A549 (cell line): ENCODE data around the gene FOXS1.
"Not testable (repeated sequence)": the region's sequence is repeated elsewhere in the genome, so short reads cannot be mapped to it uniquely, and the experiment has no call there.

Experiments used
- EP300 ChIP-seq, 2 experiments: fragments of >200 bp; sonication (Bioruptor Twin); formaldehyde crosslinking; IDR thresholded peaks; 2 replicates in 1 of 2; 3 replicates in 1 of 2; pipeline ENCODE4 v1.6.1; 2016 to 2017
- JUNB ChIP-seq: fragments of >200 bp; sonication (Bioruptor Twin); formaldehyde crosslinking; IDR thresholded peaks from 2 replicates; pipeline ENCODE4 v1.6.1; 2016
- MYC ChIP-seq: IDR thresholded peaks from 2 replicates; pipeline ENCODE4 v1.6.1; 2012; ENCODE audit warnings: mild to moderate bottlenecking, inconsistent platforms, low read length, improper control_type of control experiment, borderline replicate concordance
- TF ChIP-seq, protein P1 (sequence below): fragments of >200 bp; sonication (Bioruptor Twin); formaldehyde crosslinking; IDR thresholded peaks from 3 replicates; pipeline ENCODE4 v1.5.1; 2016

GRCh38 chr20:31814142-31814541 lies 31.3 kb downstream of the FOXS1 start:
- TF ChIP-seq MYC; EP300 (IDR thresholded peaks at IDR 0.05); JUNB: not testable (repeated sequence)
- TF ChIP-seq, protein P1, sequence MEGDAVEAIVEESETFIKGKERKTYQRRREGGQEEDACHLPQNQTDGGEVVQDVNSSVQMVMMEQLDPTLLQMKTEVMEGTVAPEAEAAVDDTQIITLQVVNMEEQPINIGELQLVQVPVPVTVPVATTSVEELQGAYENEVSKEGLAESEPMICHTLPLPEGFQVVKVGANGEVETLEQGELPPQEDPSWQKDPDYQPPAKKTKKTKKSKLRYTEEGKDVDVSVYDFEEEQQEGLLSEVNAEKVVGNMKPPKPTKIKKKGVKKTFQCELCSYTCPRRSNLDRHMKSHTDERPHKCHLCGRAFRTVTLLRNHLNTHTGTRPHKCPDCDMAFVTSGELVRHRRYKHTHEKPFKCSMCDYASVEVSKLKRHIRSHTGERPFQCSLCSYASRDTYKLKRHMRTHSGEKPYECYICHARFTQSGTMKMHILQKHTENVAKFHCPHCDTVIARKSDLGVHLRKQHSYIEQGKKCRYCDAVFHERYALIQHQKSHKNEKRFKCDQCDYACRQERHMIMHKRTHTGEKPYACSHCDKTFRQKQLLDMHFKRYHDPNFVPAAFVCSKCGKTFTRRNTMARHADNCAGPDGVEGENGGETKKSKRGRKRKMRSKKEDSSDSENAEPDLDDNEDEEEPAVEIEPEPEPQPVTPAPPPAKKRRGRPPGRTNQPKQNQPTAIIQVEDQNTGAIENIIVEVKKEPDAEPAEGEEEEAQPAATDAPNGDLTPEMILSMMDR: not testable (repeated sequence)
